Stimulated activated CD4-positive, alpha-beta T cell treated with anti-CD3 and anti-CD28 coated beads, TNF-alpha, amount 100 ng/mL, for 48 hours (primary cell): Measurements from ENCODE around the gene TMA7B.

ENCODE experiments used
- DNase-seq, 3 donors: peaks; one replicate each; pipeline ENCODE4 v3.0.0-alpha.2; 2020; ENCODE audit warnings: low read depth in 3 of 3

The TMA7B gene

DNA sequence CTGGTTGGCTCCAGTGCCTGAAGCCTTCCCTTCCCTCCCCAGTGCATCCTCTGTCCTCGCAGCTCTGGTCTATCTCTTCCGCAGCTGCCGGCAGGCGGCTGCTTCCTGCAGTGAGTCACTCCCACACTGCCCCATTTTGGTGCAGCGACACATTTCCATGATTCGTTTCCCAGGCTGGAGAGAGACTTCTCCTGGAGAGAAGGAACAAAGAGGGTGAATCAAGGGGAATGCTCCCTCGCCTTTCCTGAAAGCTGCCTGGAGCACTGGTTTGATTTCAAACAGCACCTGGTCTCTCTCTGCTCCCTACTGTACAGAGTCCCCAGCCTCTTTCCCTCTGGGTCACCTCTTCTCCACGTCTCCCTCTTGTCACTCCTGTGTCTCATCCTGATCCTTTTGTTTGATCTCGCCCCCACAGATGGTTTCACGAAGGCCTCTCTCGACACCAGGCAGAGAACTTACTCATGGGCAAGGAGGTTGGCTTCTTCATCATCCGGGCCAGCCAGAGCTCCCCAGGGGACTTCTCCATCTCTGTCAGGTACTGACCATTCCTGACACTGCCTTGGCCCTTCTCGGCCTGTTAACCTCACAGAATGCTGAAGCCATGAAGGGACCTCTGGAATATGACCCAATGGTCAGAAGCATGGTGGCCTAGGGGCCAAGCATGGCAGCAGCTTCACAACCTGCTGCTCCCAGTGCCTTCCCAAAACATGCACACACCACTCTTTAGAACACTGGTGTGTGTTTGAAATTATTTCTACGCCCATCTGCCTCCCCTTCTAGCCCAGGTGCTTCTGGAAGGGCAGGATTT, at the start of gene TMA7B:
Gene TMA7B, plus strand, starts transcription at position 758 of the 808 bp plus-strand sequence. CDS start 3,978 bp downstream, outside the sequence.
- no peak for DNase-seq

DNA sequence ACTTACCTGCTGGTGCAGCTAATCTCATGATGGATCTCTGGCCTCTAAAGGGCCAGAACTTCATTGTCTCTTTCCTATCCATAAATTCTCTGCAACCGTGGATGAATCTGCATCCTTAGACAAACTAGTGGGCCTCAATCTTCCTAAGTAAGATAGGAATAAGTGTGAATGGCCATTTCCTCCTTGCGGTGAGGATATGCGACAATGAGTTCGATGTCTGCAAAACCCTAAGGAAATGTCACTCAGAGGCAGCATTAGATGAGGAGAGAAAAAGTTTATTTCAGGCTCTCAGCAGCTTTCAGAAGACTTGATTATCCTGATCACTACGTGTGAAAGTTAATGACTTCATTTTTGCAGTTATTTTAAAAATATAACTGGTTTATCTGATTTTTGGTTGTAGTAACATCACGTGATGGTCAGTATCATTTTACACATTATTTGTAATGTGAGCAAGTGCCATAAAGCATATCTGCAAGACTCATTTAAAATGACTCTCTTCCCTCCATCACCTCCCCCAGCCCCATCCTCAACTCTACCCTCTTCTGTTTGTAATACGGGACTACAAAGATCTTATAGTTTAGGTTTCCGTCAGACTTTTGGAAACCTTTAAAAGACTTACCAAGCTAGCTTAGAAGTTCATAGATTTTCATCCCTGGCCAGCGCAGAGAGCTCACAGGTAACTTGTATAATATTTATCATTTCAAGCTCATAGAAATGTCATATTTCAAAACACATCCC, 49.2 kb upstream of the TMA7B start:
- no peak for DNase-seq

GRCh38 chr22:39913321-39913720, 46.9 kb upstream of the TMA7B start:
- no peak for DNase-seq

DNA sequence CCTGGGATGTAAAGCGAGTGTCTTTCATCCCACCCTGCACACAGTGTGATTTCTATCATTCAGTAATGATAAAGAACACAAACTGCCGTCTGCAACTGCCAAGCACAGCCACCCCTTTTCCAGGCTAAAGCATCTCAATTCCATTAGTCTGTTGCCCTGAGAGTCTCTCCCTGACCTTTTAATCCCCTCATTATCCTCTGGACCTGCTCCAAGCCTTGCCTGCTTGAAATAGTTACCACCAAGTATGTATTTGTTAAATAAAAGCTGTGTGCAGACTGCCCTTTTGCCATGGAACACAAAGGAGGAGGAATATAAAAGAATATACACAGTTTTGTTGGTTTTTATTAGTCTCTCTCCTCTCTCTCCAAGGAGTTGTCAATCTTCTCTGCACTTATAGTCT, 46.3 kb upstream of the TMA7B start:
- DNase-seq = no peak

- DNase-seq = no peak
Observed at GRCh38 chr22:39914584-39914983, 45.6 kb upstream of the TMA7B start.

GRCh38 chr22:39915295-39915726, 44.9 kb upstream of the TMA7B start:
- no peak for DNase-seq

- no peak for DNase-seq
Observed at GRCh38 chr22:39916496-39916895, 43.7 kb upstream of the TMA7B start.

DNA sequence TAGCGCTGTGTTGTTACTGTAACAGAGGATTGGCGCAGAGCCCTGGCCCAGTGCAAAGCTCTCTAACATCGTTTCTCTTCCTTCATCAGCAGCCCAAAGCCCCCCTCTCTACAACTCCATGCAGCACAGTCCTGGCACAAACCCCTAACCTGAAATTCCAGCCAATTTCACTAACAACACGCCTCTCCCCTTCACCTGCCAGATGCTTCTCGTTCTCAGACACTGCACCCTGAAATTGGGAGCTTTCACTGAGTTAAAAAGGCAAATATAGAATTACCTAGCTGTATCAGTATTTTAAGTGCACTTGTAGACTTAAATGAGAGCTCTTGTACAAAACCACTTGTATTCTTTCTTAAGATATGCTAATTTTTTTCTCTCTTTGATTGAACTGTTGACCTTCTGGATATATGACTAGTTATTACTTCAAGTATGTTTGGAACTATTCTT, 43.0 kb upstream of the TMA7B start:
- no peak for DNase-seq

DNA sequence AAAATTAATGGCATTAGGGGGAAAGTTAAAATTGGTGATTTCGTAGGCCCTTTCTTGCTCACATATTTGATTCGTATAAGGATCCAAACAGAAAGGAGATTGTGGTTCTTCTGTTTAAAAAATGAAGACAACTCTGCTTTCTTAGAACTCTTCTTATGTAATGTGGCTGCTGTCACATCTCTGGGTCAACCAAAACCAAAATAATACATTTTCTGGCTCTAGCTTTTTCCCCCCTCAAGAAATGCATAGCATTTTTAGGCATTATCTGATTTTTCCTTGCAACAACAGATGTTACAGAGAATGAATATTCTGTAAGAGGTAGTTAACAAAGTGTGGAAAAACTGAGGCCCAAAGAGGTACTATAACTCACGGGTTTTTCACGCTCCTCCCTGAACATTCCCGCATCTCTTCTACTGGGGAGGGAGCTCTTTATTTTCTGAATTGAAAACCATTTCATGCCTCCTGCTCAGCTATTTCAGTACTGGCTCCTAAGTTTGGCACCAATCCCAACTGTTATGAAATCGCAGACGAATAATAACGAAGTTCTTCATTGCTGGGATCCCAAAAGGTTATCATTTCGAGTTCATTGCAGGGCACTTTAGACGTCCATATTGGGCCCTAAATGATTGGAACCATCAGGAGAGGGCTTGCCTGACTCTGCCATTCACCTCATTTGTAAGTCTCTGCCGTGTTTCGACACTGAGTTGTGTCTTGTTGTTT, 42.3 kb upstream of the TMA7B start:
- no peak for DNase-seq

GRCh38 chr22:39920134-39920743, 40.0 kb upstream of the TMA7B start:
- peak; percentile 46 to 63 (median 58) for DNase-seq

DNA sequence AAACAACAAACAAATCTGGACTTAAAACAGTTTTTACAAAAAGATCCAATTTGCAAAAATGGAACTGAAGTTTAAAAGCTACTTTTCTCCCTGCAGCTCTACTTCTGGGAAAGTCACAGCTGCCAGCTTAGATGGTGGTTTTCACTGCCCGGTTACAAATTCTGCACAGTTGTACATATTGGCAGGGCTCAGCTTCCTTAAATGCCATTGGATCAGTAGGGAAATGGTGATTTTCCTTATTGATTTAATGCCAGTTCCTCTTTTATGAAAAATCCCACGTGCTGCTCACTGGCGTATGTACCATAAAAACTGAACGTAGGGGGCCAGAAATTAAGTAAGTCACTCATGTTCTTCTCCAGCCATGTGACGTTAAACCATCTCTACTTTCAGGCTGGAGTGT, 36.5 kb upstream of the TMA7B start:
- no peak for DNase-seq

GRCh38 chr22:39924286-39924685, 35.9 kb upstream of the TMA7B start:
- no peak for DNase-seq

- no peak for DNase-seq
Observed at GRCh38 chr22:39925273-39925672, 34.9 kb upstream of the TMA7B start.

DNA sequence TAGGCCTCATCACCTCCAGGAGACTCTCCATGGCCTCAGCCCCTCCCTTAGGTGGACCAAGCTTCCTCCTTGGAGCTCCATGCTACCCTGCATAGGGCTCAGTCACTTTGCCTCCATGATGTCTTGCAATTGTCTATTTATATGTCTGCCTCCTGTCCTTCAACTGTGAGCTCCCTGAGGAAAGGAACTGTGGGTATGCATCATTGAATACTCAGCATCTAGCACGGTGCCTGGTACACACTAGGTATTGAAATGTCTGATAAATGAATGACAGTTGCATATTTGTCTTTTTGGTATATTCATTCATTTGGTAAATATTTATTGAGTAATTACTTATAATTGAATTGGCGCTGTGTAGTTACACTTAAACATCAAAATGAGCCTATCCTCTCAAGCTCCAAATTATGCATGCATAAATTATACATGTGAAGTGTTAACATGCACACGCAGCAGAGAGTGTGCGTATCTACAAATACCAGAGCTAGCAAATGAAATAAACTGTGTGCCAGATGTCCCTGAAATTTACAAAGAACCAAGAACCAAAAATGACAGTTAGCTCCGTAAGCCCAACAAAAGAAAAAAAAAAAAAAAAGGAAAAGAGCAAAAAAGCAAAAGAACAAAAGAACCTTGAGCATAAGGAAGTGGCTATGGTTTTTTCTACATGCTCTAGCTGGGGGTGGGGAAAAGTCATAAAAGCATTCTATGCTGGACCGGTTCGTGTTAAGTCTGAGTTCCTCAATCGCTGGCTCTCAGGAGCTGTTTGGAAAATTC, 34.1 kb upstream of the TMA7B start:
- no peak for DNase-seq

- DNase-seq = no peak
Observed at GRCh38 chr22:39926753-39927152, 33.4 kb upstream of the TMA7B start.

GRCh38 chr22:39927544-39927943, 32.7 kb upstream of the TMA7B start:
- DNase-seq = no peak

DNA sequence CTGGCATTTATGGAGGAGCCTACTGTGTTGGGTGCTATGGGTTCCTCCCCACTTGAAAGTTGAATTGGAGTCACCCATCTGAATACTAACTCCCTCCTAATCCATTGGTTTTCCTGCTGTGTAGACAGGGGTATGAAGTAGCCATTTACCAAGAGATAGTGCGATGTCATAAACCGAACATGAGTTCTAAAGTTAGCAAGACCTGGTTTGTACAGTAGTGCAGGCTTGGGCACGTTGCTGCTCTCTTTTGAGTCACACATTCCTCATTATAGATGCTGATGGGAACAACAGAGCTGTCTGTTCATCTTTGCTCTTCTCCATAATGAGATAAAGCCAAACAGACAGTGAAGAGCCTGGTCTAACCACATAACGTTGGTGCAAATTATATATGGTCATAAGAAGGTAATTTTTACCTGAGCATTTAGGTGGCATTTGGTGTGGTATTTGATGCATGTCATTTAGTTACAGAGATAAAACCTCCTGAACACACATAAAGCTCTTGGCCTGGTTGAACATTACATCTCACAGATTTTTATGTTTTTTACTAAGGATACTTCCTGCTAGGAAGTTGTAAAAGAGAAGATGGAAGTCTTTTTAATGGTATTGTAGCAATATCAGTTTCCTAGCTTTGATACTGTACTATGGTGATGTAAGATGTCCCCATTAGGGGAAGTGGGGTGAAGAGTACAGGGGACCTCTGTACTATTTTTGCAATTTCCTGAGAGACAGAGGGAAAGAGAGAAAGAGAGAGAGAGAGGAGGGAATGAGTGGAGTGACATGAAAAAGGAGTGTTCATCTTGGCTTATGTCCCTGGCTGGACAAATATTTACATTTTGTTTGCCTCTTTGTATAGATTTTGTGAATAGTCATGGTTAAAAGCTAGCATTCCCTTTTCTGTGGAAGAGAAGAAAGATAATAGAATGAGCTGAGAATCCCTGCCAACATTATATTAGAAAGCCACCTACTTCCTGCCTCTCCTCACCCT, 31.4 kb upstream of the TMA7B start:
- no peak for DNase-seq

DNA sequence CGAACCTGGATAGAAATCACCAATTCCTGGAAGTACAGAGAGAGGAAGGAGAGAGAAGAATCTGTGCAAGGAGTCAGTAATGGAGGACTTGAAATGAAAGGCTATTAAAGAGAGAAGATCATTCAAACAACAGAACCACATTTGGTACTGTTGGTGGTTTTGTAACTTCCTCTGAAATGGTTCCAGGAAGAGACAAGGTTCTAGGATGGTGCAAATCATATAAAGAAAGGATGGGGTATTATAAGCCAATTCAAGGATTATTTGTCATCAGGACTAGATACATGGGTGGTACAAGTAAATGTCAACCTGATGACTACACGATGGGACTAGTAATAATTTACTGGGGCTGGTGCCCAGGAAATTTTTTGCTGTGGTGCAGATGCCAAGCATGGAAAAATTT, 28.9 kb upstream of the TMA7B start:
- DNase-seq = no peak

- DNase-seq = no peak
Observed at GRCh38 chr22:39932166-39932565, 28.0 kb upstream of the TMA7B start.
